C4-2B (cell line): ENCODE results near the gene MSI2.

Experiments used
- CTCF ChIP-seq: fragments of 450-650 bp; conservative IDR thresholded peaks from 2 replicates; pipeline ENCODE4 v1.5.1; 2017; ENCODE audit warnings: mild to moderate bottlenecking
- ZFX ChIP-seq: fragments of 450-650 bp; IDR thresholded peaks from 2 replicates; pipeline ENCODE4 v1.6.1; 2017

GRCh38 chr17:57337390-57337789 lies 81.1 kb downstream of the MSI2 start:
- TF ChIP-seq CTCF (no peak), ZFX (no peak)
